HCT116 (cell line): ENCODE results near the gene BCAR3. TPM values are rescaled to one million over a fixed set of nuclear protein-coding genes. Genes with fewer than 3 reads are reported as not detected.

Source experiments
- ATAC-seq: fragments of 200-7000 bp; cut with Tn5 transposase; 2 replicates; pipeline ENCODE4 v1.9.1; 2020; ENCODE audit warnings: mild to moderate bottlenecking, moderate library complexity
- BruUV-seq: library from RNA; stranded (reverse); fragments of 400-500 nt; replicated peaks from 2 replicates; lab custom pipeline; 2021; lab: Mats Ljungman, UMichigan
- CTCF ChIA-PET: fragments of 300-600 bp; sonication (Branson Sonifier 250); formaldehyde crosslinking; loops from one replicate; lab custom pipeline; 2021; ENCODE audit warnings: antibody characterized with exemption; lab: Charles Lee
- POLR2A ChIA-PET: fragments of 300-600, 350-600 bp; sonication (Branson Sonifier 250); formaldehyde crosslinking; loops from one replicate; lab custom pipeline; 2021; ENCODE audit warnings: antibody characterized with exemption; lab: Charles Lee
- RAD21 ChIA-PET, 2 experiments: fragments of 300-600 bp; sonication (Branson Sonifier 250); formaldehyde crosslinking; loops; one replicate each; lab custom pipeline; 2023; ENCODE audit warnings: low total read pairs in 2 of 2; ENCODE audit not compliant: uncharacterized antibody in 2 of 2, unreplicated experiment in 2 of 2, low non-redundant PET in 1 of 2; lab: Charles Lee
- DNase-seq: peaks from one replicate; pipeline ENCODE4 v3.0.0-alpha.2; 2010; ENCODE audit warnings: low read depth, low spot score
- H2AFZ ChIP-seq: fragments of 200-600 bp; shearing (Covaris generic), sonication (generic); 2 replicates; pipeline ENCODE4 v1.6.1; 2017; ENCODE audit warnings: low read depth, mixed run types, mixed read lengths, antibody characterized with exemption, low read length; ENCODE audit not compliant: poor library complexity, severe bottlenecking
- H3K27ac ChIP-seq: 2 replicates; pipeline ENCODE4 v1.5.1; 2012; ENCODE audit warnings: low read depth, low read length
- H3K27me3 ChIP-seq: fragments of 200-600 bp; sonication (generic); 2 replicates; pipeline ENCODE4 v1.6.1; 2016; ENCODE audit warnings: mixed run types, low read length, mixed read lengths; ENCODE audit not compliant: insufficient read depth
- H3K36me3 ChIP-seq, 2 experiments: fragments of 200-500 bp in 1 of 2; fragments of 200-600 bp in 1 of 2; sonication (Bioruptor generic) in 1 of 2; sonication (generic) in 1 of 2; 2 replicates each; pipeline versions ENCODE4 v1.5.1 to v1.6.1; 2014 to 2016; ENCODE audit warnings: low read length in 2 of 2, inconsistent platforms in 1 of 2, mixed read lengths in 1 of 2, mixed run types in 1 of 2; ENCODE audit not compliant: insufficient read depth in 2 of 2, control insufficient read depth in 1 of 2
- H3K4me1 ChIP-seq, 2 experiments: fragments of 200-600 bp in 1 of 2; sonication (generic) in 1 of 2; 2 replicates each; pipeline versions ENCODE4 v1.5.1 to v1.6.1; 2012 to 2017; ENCODE audit warnings: low read length in 2 of 2, inconsistent platforms in 1 of 2, mild to moderate bottlenecking in 1 of 2, mixed read lengths in 1 of 2, mixed run types in 1 of 2, moderate library complexity in 1 of 2; ENCODE audit not compliant: insufficient read depth in 2 of 2, control insufficient read depth in 1 of 2
- H3K4me2 ChIP-seq: fragments of 200-600 bp; sonication (generic); 2 replicates; pipeline ENCODE4 v1.6.1; 2017; ENCODE audit warnings: mixed run types, low read length, mixed read lengths
- H3K4me3 ChIP-seq, 2 experiments: fragments of 200-600 bp in 1 of 2; sonication (generic) in 1 of 2; replicated peaks in 1 of 2; 2 replicates each; pipeline ENCODE4 v1.5.1; 2011 to 2016; ENCODE audit warnings: low read length in 2 of 2, control low read depth in 1 of 2, low read depth in 1 of 2, mild to moderate bottlenecking in 1 of 2, mixed read lengths in 1 of 2, mixed run types in 1 of 2
- H3K79me2 ChIP-seq: fragments of 200-600 bp; sonication (generic); 2 replicates; pipeline ENCODE4 v1.6.1; 2017; ENCODE audit warnings: mild to moderate bottlenecking, mixed run types, low read length, moderate library complexity, mixed read lengths; ENCODE audit not compliant: insufficient read depth
- H3K9ac ChIP-seq: fragments of 200-600 bp; sonication (generic); 2 replicates; pipeline ENCODE4 v1.6.1; 2016; ENCODE audit warnings: low read length, mixed read lengths
- H3K9me2 ChIP-seq: fragments of 200-600 bp; sonication (generic), shearing (Covaris generic); 2 replicates; pipeline ENCODE4 v1.6.1; 2017; ENCODE audit warnings: mixed run types, mild to moderate bottlenecking, moderate library complexity; ENCODE audit not compliant: insufficient read depth
- H3K9me3 ChIP-seq, 2 experiments: fragments of 200-500 bp in 1 of 2; fragments of 200-600 bp in 1 of 2; sonication (Bioruptor generic) in 1 of 2; sonication (generic) in 1 of 2; 2 replicates each; pipeline ENCODE4 v1.6.1; 2014 to 2017; ENCODE audit warnings: low read length in 2 of 2, mixed read lengths in 2 of 2, inconsistent platforms in 1 of 2, low read depth in 1 of 2, mild to moderate bottlenecking in 1 of 2, mixed run types in 1 of 2, moderate library complexity in 1 of 2; ENCODE audit not compliant: control insufficient read depth in 1 of 2, insufficient read depth in 1 of 2
- H4K20me1 ChIP-seq: fragments of 200-600 bp; sonication (generic), shearing (Covaris generic); 2 replicates; pipeline ENCODE4 v1.6.1; 2017; ENCODE audit warnings: mixed run types, mild to moderate bottlenecking, moderate library complexity; ENCODE audit not compliant: insufficient read depth
- ATF3 ChIP-seq: IDR thresholded peaks from 2 replicates; pipeline ENCODE4 v1.6.1; 2012
- CEBPB ChIP-seq: IDR thresholded peaks from 2 replicates; pipeline ENCODE4 v1.6.1; 2012; ENCODE audit warnings: low read depth
- CTCF ChIP-seq, 3 experiments: fragments of 200-600 bp in 1 of 3; sonication (generic) in 1 of 3; IDR thresholded peaks in 2 of 3; conservative IDR thresholded peaks in 1 of 3; 2 replicates each; pipeline ENCODE4 v1.5.1; 2012 to 2017; ENCODE audit warnings: low read depth in 2 of 3, low read length in 2 of 3, antibody characterized with exemption in 1 of 3, borderline replicate concordance in 1 of 3, control low read depth in 1 of 3, mild to moderate bottlenecking in 1 of 3, mixed read lengths in 1 of 3, mixed run types in 1 of 3, moderate library complexity in 1 of 3; ENCODE audit not compliant: insufficient read depth in 1 of 3
- EGR1 ChIP-seq: IDR thresholded peaks from 2 replicates; pipeline ENCODE4 v1.6.1; 2012; ENCODE audit warnings: low read depth
- EZH2phosphoT487 ChIP-seq: fragments of 200-600 bp; IDR thresholded peaks from 2 replicates; pipeline ENCODE4 v1.6.1; 2018; ENCODE audit warnings: antibody characterized with exemption, borderline replicate concordance
- FOSL1 ChIP-seq: IDR thresholded peaks from 2 replicates; pipeline ENCODE4 v1.6.1; 2012; ENCODE audit warnings: low read depth
- JUND ChIP-seq: IDR thresholded peaks from 2 replicates; pipeline ENCODE4 v1.6.1; 2012
- MAX ChIP-seq: IDR thresholded peaks from 2 replicates; pipeline ENCODE4 v1.6.1; 2012
- POLR2AphosphoS5 ChIP-seq: IDR thresholded peaks from 2 replicates; pipeline ENCODE4 v1.6.1; 2011; ENCODE audit warnings: mild to moderate bottlenecking, low read depth, low read length, moderate library complexity
- REST ChIP-seq: IDR thresholded peaks from 2 replicates; pipeline ENCODE4 v1.6.1; 2012; ENCODE audit warnings: low read depth
- SP1 ChIP-seq: IDR thresholded peaks from 2 replicates; pipeline ENCODE4 v1.6.1; 2012; ENCODE audit warnings: low read depth
- SRF ChIP-seq: IDR thresholded peaks from 2 replicates; pipeline ENCODE4 v1.6.1; 2012; ENCODE audit warnings: low read depth
- YY1 ChIP-seq: IDR thresholded peaks from 2 replicates; pipeline ENCODE4 v1.6.1; 2011; ENCODE audit warnings: low read length, low read depth, moderate library complexity, mild to moderate bottlenecking; ENCODE audit not compliant: insufficient replicate concordance; ENCODE audit errors: extremely low read depth
- ZFX ChIP-seq: fragments of 450-650 bp; IDR thresholded peaks from 2 replicates; pipeline ENCODE4 v1.6.1; 2017
- intact Hi-C: fragments of 100-400 bp; cut with micrococcal nuclease; formaldehyde crosslinking; loops from 2 replicates; pipeline ENCODE4 v1.10.0; 2022
- total RNA-seq: library from RNA; stranded (reverse); gene quantifications from one replicate; pipeline ENCODE4 v1.2.1, GENCODE V29; 2021; ENCODE audit not compliant: unreplicated experiment

Gene BCAR3
- total RNA-seq, 1 experiment from 2014 or later = 24.5 TPM

DNA sequence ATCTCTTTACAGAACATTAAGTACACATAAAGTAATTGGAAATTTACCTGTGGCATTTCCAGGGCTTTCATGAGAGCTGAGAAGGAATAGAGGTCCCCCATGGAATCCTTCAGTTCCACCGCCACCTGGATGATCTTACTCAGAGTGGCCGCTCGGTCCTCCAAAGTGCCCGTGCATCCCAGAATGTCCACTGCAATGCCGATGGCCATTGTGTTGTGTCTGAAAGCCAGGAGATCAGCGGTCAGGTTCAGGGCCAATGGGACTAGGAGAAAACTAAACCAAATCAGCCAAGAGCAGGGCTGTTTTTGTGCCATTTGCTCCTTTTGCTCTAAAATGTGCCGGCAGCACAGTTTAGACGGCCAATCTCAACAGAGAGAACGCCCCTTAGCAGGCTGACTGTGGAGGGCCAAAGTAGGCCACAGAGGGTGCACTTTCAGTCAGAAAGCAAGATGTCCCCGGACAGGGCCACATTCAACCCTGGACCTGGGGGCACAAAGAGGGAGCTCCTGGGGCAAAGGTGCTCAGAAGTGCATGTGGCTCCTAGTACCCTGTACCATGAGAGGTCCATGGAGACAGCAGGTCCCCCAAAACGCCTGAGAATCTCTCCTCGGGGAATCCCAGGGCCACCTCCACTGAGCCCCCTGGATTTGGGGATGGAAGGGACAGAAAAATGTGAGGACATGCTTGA is 109.9 kb downstream of the BCAR3 start:
- no peak for DNase-seq
- TF ChIP-seq POLR2AphosphoS5 (no peak), ATF3 (no peak), SP1 (no peak), ZFX (no peak), FOSL1 (no peak), CEBPB (no peak)
- TF ChIP-seq, all 23 proteins: peak for 0
- no TSS peak for BruUV-seq
- Histone ChIP-seq H2AFZ (no peak overlapping the region), H3K4me3 (no peak overlapping the region), H3K79me2 (peaks cover 4% of the 10 kb centered on the region; the same call in 1 of the 2 replicates), H3K27ac (no peak overlapping the region), H3K4me1 (no peaks in the 10 kb centered on the region), H3K4me2 (no peak overlapping the region), H3K9me2 (no peaks in the 10 kb centered on the region), H4K20me1 (no peaks in the 10 kb centered on the region), H3K9ac (no peak overlapping the region), H3K36me3 (peaks cover 5 to 84% of the 10 kb centered on the region in 2 experiments; a peak in 3 of 4 replicates), H3K9me3 (no peaks in the 10 kb centered on the region), H3K27me3 (no peaks in the 10 kb centered on the region)
- intact Hi-C loops = no loop called here
- ChIA-PET RAD21 (no interaction called here), CTCF (no interaction called here), POLR2A (no interaction called here)
- no peak for ATAC-seq

- H3K27ac ChIP-seq = no peak overlapping the region
- ATAC-seq = no peak
- no peak for TF ChIP-seq EZH2phosphoT487
- no peak for TF ChIP-seq JUND
- TF ChIP-seq ATF3 = no peak
- no peak for TF ChIP-seq MAX
- no peak for TF ChIP-seq SRF
- no peak for TF ChIP-seq CTCF (IDR thresholded peaks at IDR 0.05 in 2 of 3, conservative IDR thresholded peaks at IDR 0.05 in 1 of 3; ENCODE audit: borderline replicate concordance in 1 of 3, insufficient read depth in 1 of 3, low read depth in 2 of 3, low read length in 2 of 3)
- no peak for TF ChIP-seq EGR1
- TF ChIP-seq YY1 = no peak
- TF ChIP-seq REST = no peak
- TF ChIP-seq, all 23 proteins: peak for 0
- H3K9ac ChIP-seq = no peak overlapping the region
- peaks cover 5 to 78% of the 10 kb centered on the region in 2 experiments; a peak in 3 of 4 replicates for H3K36me3 ChIP-seq
- no peak overlapping the region for H3K4me2 ChIP-seq
- no peak overlapping the region for H3K4me3 ChIP-seq
- no peaks in the 10 kb centered on the region for H3K4me1 ChIP-seq
- H4K20me1 ChIP-seq = no peaks in the 10 kb centered on the region
- peaks cover 4% of the 10 kb centered on the region; the same call in 1 of the 2 replicates for H3K79me2 ChIP-seq
- no peaks in the 10 kb centered on the region for H3K9me3 ChIP-seq
- POLR2A ChIA-PET = no interaction called here
- BruUV-seq = no TSS peak
- RAD21 ChIA-PET = no interaction called here
- DNase-seq = no peak
- H2AFZ ChIP-seq = no peak overlapping the region
- no peaks in the 10 kb centered on the region for H3K9me2 ChIP-seq
- CTCF ChIA-PET = no interaction called here
- intact Hi-C loops = no loop called here
- H3K27me3 ChIP-seq = no peaks in the 10 kb centered on the region
Observed at GRCh38 chr1:93569489-93569888, 112.1 kb downstream of the BCAR3 start.
